OCI-LY3 (cell line): ENCODE results near the gene CAMTA1.

Experiments
- H2AFZ ChIP-seq: fragments of 200-600, 300-600 bp; shearing (Covaris generic); 2 replicates; pipeline ENCODE4 v1.6.0; 2014; ENCODE audit warnings: antibody characterized with exemption, low read depth, low read length
- H3K27ac ChIP-seq: fragments of 200-600, 300-600 bp; sonication (generic); 2 replicates; pipeline ENCODE4 v1.5.1; 2014; ENCODE audit warnings: mild to moderate bottlenecking, low read length, moderate library complexity, mixed read lengths
- H3K27me3 ChIP-seq: fragments of 200-600, 300-600 bp; sonication (generic); 2 replicates; pipeline ENCODE4 v1.6.1; 2014; ENCODE audit warnings: low read depth, low read length, mixed read lengths
- H3K36me3 ChIP-seq: fragments of 200-600, 300-600 bp; sonication (generic); replicated peaks from 2 replicates; pipeline ENCODE3; 2014; ENCODE audit warnings: low read depth, low read length, mixed read lengths
- H3K4me1 ChIP-seq: fragments of 300-600, 200-600 bp; sonication (generic); 2 replicates; pipeline ENCODE4 v1.6.1; 2014; ENCODE audit warnings: low read length, mixed read lengths
- H3K4me2 ChIP-seq: fragments of 200-600, 300-600 bp; sonication (generic); 2 replicates; pipeline ENCODE4 v1.6.1; 2014; ENCODE audit warnings: low read length, mixed read lengths
- H3K4me3 ChIP-seq: fragments of 300-600, 200-600 bp; sonication (generic); 2 replicates; pipeline ENCODE4 v1.5.1; 2014; ENCODE audit warnings: antibody characterized with exemption, mild to moderate bottlenecking, low read length, moderate library complexity
- H3K79me2 ChIP-seq: fragments of 300-600, 200-600 bp; shearing (Covaris generic); 2 replicates; pipeline ENCODE4 v1.6.1; 2014; ENCODE audit warnings: mild to moderate bottlenecking, low read length, mixed read lengths
- H3K9ac ChIP-seq: fragments of 300-600, 200-600 bp; shearing (Covaris generic); 2 replicates; pipeline ENCODE4 v1.6.0; 2014; ENCODE audit warnings: mild to moderate bottlenecking, low read length, moderate library complexity
- H3K9me3 ChIP-seq: fragments of 200-600, 300-600 bp; shearing (Covaris generic); 2 replicates; pipeline ENCODE4 v1.6.1; 2014; ENCODE audit warnings: low read length, mixed read lengths; ENCODE audit not compliant: insufficient read depth
- H4K20me1 ChIP-seq: fragments of 200-600, 300-600 bp; sonication (generic); 2 replicates; pipeline ENCODE4 v1.6.1; 2016; ENCODE audit warnings: low read length, mixed read lengths; ENCODE audit not compliant: insufficient read depth
- EZH2phosphoT487 ChIP-seq: fragments of 200-600 bp; shearing (Covaris generic); IDR thresholded peaks from 2 replicates; pipeline ENCODE4 v1.6.1; 2018; ENCODE audit warnings: antibody characterized with exemption, mixed run types, low read depth
- TF ChIP-seq, protein P1 (sequence below): fragments of 200-600, 300-600 bp; sonication (generic); IDR thresholded peaks from 2 replicates; pipeline ENCODE4 v1.5.1; 2014; ENCODE audit warnings: antibody characterized with exemption, low read length, low read depth

Gene CAMTA1

DNA sequence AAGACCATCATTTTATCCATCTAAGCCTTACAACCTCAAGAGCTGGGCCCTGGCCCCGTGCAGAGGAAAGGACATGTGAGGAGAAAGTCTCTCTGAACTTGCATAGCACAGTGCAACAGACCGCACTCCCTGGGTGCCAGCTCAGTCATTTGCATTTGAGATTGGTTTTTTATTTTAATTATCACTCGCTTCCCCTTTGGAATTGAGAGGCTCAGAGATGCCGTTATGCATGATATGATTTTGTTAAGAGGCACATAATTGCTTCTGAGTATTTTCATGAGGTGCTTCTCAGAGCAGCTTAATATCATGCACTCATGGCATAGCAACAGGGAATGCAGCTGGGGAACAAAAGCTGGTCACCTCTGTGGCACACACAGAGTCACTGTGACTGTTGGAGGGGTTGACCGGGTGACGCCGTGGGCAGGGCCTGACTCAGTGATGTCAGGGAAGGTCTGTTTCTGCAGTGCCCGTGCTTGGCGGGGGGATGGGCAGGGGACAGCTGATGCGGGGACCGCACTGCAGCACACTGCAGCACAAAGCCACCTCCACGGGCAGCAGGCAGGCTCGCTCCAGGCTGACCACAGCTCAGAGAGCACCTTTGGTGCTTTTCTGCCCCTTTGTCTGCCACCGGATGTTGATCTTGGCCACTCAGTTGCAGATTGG, 942.7 kb downstream of the CAMTA1 start:
- TF ChIP-seq, protein P1, sequence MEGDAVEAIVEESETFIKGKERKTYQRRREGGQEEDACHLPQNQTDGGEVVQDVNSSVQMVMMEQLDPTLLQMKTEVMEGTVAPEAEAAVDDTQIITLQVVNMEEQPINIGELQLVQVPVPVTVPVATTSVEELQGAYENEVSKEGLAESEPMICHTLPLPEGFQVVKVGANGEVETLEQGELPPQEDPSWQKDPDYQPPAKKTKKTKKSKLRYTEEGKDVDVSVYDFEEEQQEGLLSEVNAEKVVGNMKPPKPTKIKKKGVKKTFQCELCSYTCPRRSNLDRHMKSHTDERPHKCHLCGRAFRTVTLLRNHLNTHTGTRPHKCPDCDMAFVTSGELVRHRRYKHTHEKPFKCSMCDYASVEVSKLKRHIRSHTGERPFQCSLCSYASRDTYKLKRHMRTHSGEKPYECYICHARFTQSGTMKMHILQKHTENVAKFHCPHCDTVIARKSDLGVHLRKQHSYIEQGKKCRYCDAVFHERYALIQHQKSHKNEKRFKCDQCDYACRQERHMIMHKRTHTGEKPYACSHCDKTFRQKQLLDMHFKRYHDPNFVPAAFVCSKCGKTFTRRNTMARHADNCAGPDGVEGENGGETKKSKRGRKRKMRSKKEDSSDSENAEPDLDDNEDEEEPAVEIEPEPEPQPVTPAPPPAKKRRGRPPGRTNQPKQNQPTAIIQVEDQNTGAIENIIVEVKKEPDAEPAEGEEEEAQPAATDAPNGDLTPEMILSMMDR, result no peak
- no peak for TF ChIP-seq EZH2phosphoT487
- Histone ChIP-seq H3K27ac (no peak overlapping the region), H3K79me2 (no peaks in the 10 kb centered on the region), H4K20me1 (no peaks in the 10 kb centered on the region), H3K36me3 (no peaks in the 10 kb centered on the region), H2AFZ (no peak overlapping the region), H3K9me3 (no peaks in the 10 kb centered on the region), H3K27me3 (no peaks in the 10 kb centered on the region), H3K4me2 (no peak overlapping the region), H3K9ac (no peak overlapping the region), H3K4me3 (no peak overlapping the region), H3K4me1 (no peaks in the 10 kb centered on the region)

DNA sequence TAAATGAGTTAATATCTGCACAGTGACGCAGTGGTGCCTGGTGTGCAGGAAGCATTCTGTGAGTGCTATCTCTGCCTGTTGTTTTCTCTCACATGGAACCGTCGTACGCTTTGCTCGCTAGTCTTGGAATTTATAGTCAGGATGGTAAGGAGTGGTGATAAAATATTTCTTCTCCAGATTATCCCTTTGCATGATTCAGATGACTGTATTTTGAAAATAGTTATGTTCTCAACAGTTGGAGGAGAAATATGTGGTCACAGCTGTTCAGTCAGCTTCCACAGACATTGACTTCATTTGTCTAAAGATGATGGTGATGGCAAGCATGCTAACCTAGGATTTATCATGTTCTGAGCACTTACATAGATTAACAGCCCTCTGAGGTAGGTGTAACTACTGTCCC, 944.5 kb downstream of the CAMTA1 start:
- Histone ChIP-seq H3K4me1 (no peaks in the 10 kb centered on the region), H3K4me2 (no peak overlapping the region), H3K36me3 (no peaks in the 10 kb centered on the region), H3K27me3 (no peaks in the 10 kb centered on the region), H3K79me2 (no peaks in the 10 kb centered on the region), H2AFZ (no peak overlapping the region), H3K27ac (no peak overlapping the region), H3K9ac (no peak overlapping the region), H3K9me3 (no peaks in the 10 kb centered on the region), H4K20me1 (no peaks in the 10 kb centered on the region), H3K4me3 (no peak overlapping the region)
- TF ChIP-seq, protein P1, result no peak
- TF ChIP-seq EZH2phosphoT487, result no peak

DNA sequence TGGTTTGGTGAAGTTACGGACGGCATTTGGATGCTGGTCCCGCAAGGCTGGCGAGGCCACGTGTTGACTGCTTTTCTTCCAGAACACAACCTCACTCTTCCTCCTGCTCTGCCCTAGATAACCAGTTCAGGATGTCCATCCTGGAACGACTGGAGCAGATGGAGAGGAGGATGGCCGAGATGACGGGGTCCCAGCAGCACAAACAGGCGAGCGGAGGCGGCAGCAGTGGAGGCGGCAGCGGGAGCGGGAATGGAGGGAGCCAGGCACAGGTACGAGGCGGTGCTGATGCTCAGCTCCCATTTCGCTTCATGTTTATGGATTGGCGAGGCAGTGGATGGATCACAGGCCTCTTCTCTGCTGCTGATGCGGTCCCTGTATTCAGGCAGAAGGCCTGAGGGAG, 947.1 kb downstream of the CAMTA1 start:
- no peaks in the 10 kb centered on the region for H3K36me3 ChIP-seq
- no peaks in the 10 kb centered on the region for H3K9me3 ChIP-seq
- no peaks in the 10 kb centered on the region for H4K20me1 ChIP-seq
- no peak for TF ChIP-seq EZH2phosphoT487
- H3K9ac ChIP-seq, result no peak overlapping the region
- no peak overlapping the region for H3K4me2 ChIP-seq
- no peak overlapping the region for H3K4me3 ChIP-seq
- H3K4me1 ChIP-seq, result no peaks in the 10 kb centered on the region
- no peaks in the 10 kb centered on the region for H3K79me2 ChIP-seq
- H3K27ac ChIP-seq, result no peak overlapping the region
- no peaks in the 10 kb centered on the region for H3K27me3 ChIP-seq
- no peak overlapping the region for H2AFZ ChIP-seq

DNA sequence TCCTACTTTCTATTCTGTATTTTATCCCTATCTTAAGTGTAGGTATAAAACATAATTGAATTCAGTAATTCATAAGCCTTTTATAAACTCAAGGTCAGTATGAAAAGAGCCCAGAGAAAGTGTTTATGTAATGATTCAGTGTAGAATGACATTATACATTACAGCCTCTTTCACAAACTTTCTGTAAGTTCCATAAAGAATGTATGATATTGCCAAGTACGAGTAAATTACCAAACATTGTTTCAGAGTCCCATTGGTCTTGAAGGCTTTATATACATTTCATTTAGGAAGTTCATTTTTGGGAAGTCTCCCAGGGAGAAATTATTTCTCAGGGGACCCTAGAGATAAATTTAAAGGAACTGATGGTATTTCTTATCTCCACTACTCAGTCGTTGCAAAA, 948.0 kb downstream of the CAMTA1 start:
- Histone ChIP-seq H3K4me3 (no peak overlapping the region), H3K9ac (no peak overlapping the region), H3K79me2 (no peaks in the 10 kb centered on the region), H3K27me3 (no peaks in the 10 kb centered on the region), H3K4me2 (no peak overlapping the region), H4K20me1 (no peaks in the 10 kb centered on the region), H2AFZ (no peak overlapping the region), H3K27ac (no peak overlapping the region), H3K9me3 (no peaks in the 10 kb centered on the region), H3K36me3 (no peaks in the 10 kb centered on the region), H3K4me1 (no peaks in the 10 kb centered on the region)
- TF ChIP-seq, protein P1, result no peak
- no peak for TF ChIP-seq EZH2phosphoT487
